ENCODE results near the gene ZNF684.

- no peak for TF ChIP-seq CTCF (IDR thresholded peaks at IDR 0.05)
- TF ChIP-seq POLR2A (IDR thresholded peaks at IDR 0.05) = no peak
These were observed 36.4 kb downstream of the ZNF684 start for GRCh38 chr1:40567825-40568224.

All from Peyer's patch (tissue), 4 donors.